Measurements from ENCODE around the gene MMP15.
"Not testable (repeated sequence)": the region's sequence is repeated elsewhere in the genome, so short reads cannot be mapped to it uniquely, and the experiment has no call there.

MMP15 gene

GRCh38 chr16:58070585-58070984, 45.0 kb downstream of the MMP15 start:
- Mint-ChIP-seq H3K4me1 (no peaks in the 10 kb centered on the region), H3K27ac (no peak overlapping the region), H3K27me3 (no peaks in the 10 kb centered on the region), H3K9me3 (peaks cover 11 to 13% of the 10 kb centered on the region in 2 donors), H3K4me3 (no peak overlapping the region)
- ATAC-seq (no peak), DNase-seq (no peak)

GRCh38 chr16:58072134-58072533, 46.6 kb downstream of the MMP15 start:
- H3K4me3 Mint-ChIP-seq, result not testable (repeated sequence)

GRCh38 chr16:58073086-58073485, 47.5 kb downstream of the MMP15 start:
- not testable (repeated sequence) for H3K27ac Mint-ChIP-seq, ATAC-seq, DNase-seq, H3K4me3 Mint-ChIP-seq, H3K4me1 Mint-ChIP-seq, H3K27me3 Mint-ChIP-seq
- peaks cover 11 to 18% of the 10 kb centered on the region in 2 donors for H3K9me3 Mint-ChIP-seq

More at GRCh38 chr16:58072134-58072533, 46.6 kb downstream of the MMP15 start:
- H3K27me3 Mint-ChIP-seq, H3K4me1 Mint-ChIP-seq, ATAC-seq, DNase-seq, H3K27ac Mint-ChIP-seq: not testable (repeated sequence)
- H3K9me3 Mint-ChIP-seq, result peaks cover 11 to 18% of the 10 kb centered on the region in 2 donors

GRCh38 chr16:58074657-58075056, 49.1 kb downstream of the MMP15 start:
- no peaks in the 10 kb centered on the region for H3K4me1 Mint-ChIP-seq
- H3K27me3 Mint-ChIP-seq, result peaks cover 6% of the 10 kb centered on the region
- no peak overlapping the region for H3K27ac Mint-ChIP-seq
- no peak overlapping the region for H3K4me3 Mint-ChIP-seq
- DNase-seq (no peak), ATAC-seq (no peak)
- H3K9me3 Mint-ChIP-seq, result peaks cover 11 to 18% of the 10 kb centered on the region in 2 donors

GRCh38 chr16:58076514-58076913, 51.0 kb downstream of the MMP15 start:
- DNase-seq (no peak), ATAC-seq (no peak)
- no peak overlapping the region for H3K4me3 Mint-ChIP-seq
- H3K27me3 Mint-ChIP-seq, result peaks cover 6% of the 10 kb centered on the region
- H3K4me1 Mint-ChIP-seq, result no peaks in the 10 kb centered on the region
- H3K27ac Mint-ChIP-seq, result no peak overlapping the region
- peaks cover 10 to 18% of the 10 kb centered on the region in 2 donors for H3K9me3 Mint-ChIP-seq

GRCh38 chr16:58077796-58078195, 52.2 kb downstream of the MMP15 start:
- ATAC-seq, result no peak
- H3K4me3 Mint-ChIP-seq, result no peak overlapping the region
- H3K4me1 Mint-ChIP-seq, result no peaks in the 10 kb centered on the region
- peaks cover 6% of the 10 kb centered on the region for H3K27me3 Mint-ChIP-seq
- no peak for DNase-seq
- H3K9me3 Mint-ChIP-seq, result peaks cover 0 to 9% of the 10 kb centered on the region in 2 donors
- H3K27ac Mint-ChIP-seq, result no peak overlapping the region

GRCh38 chr16:58080657-58081056, 55.1 kb downstream of the MMP15 start:
- H3K4me1 Mint-ChIP-seq, DNase-seq, ATAC-seq, H3K4me3 Mint-ChIP-seq, H3K9me3 Mint-ChIP-seq, H3K27me3 Mint-ChIP-seq, H3K27ac Mint-ChIP-seq: not testable (repeated sequence)

- no peak for DNase-seq
- Mint-ChIP-seq H3K27me3 (peaks cover 6% of the 10 kb centered on the region), H3K27ac (peak overlapping the region in 1 of 2 donors; percentile 62), H3K4me1 (no peaks in the 10 kb centered on the region), H3K4me3 (no peak overlapping the region), H3K9me3 (no peaks in the 10 kb centered on the region)
- ATAC-seq, result no peak
These were observed 56.8 kb downstream of the MMP15 start for GRCh38 chr16:58082381-58082780.

- no peak overlapping the region for H3K27ac Mint-ChIP-seq
- no peak for ATAC-seq
- H3K27me3 Mint-ChIP-seq, result no peaks in the 10 kb centered on the region
- no peaks in the 10 kb centered on the region for H3K9me3 Mint-ChIP-seq
- H3K4me1 Mint-ChIP-seq, result no peaks in the 10 kb centered on the region
- DNase-seq, result no peak
- H3K4me3 Mint-ChIP-seq, result no peak overlapping the region
These were observed 59.1 kb downstream of the MMP15 start for GRCh38 chr16:58084635-58085034.

GRCh38 chr16:58085171-58085570, 59.6 kb downstream of the MMP15 start:
- no peak overlapping the region for H3K27ac Mint-ChIP-seq
- H3K9me3 Mint-ChIP-seq, result no peaks in the 10 kb centered on the region
- ATAC-seq, result no peak
- no peaks in the 10 kb centered on the region for H3K4me1 Mint-ChIP-seq
- no peak for DNase-seq
- H3K4me3 Mint-ChIP-seq, result no peak overlapping the region
- no peaks in the 10 kb centered on the region for H3K27me3 Mint-ChIP-seq

- H3K27ac Mint-ChIP-seq, result no peak overlapping the region
- H3K4me1 Mint-ChIP-seq, result no peaks in the 10 kb centered on the region
- H3K27me3 Mint-ChIP-seq, result no peaks in the 10 kb centered on the region
- H3K4me3 Mint-ChIP-seq, result no peak overlapping the region
- DNase-seq (no peak), ATAC-seq (no peak)
- no peaks in the 10 kb centered on the region for H3K9me3 Mint-ChIP-seq
These were observed 60.2 kb downstream of the MMP15 start for GRCh38 chr16:58085584-58086251.

GRCh38 chr16:58086381-58087208, 61.0 kb downstream of the MMP15 start:
- ATAC-seq (no peak), DNase-seq (no peak)
- H3K4me1 Mint-ChIP-seq, result no peaks in the 10 kb centered on the region
- no peaks in the 10 kb centered on the region for H3K27me3 Mint-ChIP-seq
- no peaks in the 10 kb centered on the region for H3K9me3 Mint-ChIP-seq
- no peak overlapping the region for H3K27ac Mint-ChIP-seq
- no peak overlapping the region for H3K4me3 Mint-ChIP-seq

GRCh38 chr16:58087209-58087913, 61.8 kb downstream of the MMP15 start:
- H3K27me3 Mint-ChIP-seq, result no peaks in the 10 kb centered on the region
- DNase-seq (no peak), ATAC-seq (no peak)
- H3K4me1 Mint-ChIP-seq, result no peaks in the 10 kb centered on the region
- H3K4me3 Mint-ChIP-seq, result no peak overlapping the region
- no peak overlapping the region for H3K27ac Mint-ChIP-seq
- H3K9me3 Mint-ChIP-seq, result no peaks in the 10 kb centered on the region

GRCh38 chr16:58088091-58088490, 62.5 kb downstream of the MMP15 start:
- Mint-ChIP-seq H3K27ac (no peak overlapping the region), H3K4me1 (no peaks in the 10 kb centered on the region), H3K4me3 (no peak overlapping the region), H3K27me3 (no peaks in the 10 kb centered on the region), H3K9me3 (no peaks in the 10 kb centered on the region)
- ATAC-seq (no peak), DNase-seq (no peak)

- not testable (repeated sequence) for DNase-seq, H3K4me1 Mint-ChIP-seq, ATAC-seq, H3K9me3 Mint-ChIP-seq, H3K27me3 Mint-ChIP-seq, H3K4me3 Mint-ChIP-seq, H3K27ac Mint-ChIP-seq
These were observed 64.8 kb downstream of the MMP15 start for GRCh38 chr16:58090396-58090795.

- DNase-seq, result no peak
- no peaks in the 10 kb centered on the region for H3K4me1 Mint-ChIP-seq
- peaks cover 7% of the 10 kb centered on the region for H3K27me3 Mint-ChIP-seq
- H3K4me3 Mint-ChIP-seq, result no peak overlapping the region
- no peaks in the 10 kb centered on the region for H3K9me3 Mint-ChIP-seq
- peak overlapping the region; percentile 36 to 92 for H3K27ac Mint-ChIP-seq
- no peak for ATAC-seq
These were observed 68.5 kb downstream of the MMP15 start for GRCh38 chr16:58094026-58094425.

All from stimulated activated naive CD8-positive, alpha-beta T cell treated with anti-CD3 and anti-CD28 coated beads, Interleukin-15, amount 100 ng/mL, for 72 hours (primary cell).